Measurements from ENCODE around the gene LPIN1. TPM values are rescaled to one million over a fixed set of nuclear protein-coding genes. Genes with fewer than 3 reads are reported as not detected.

Gene LPIN1
- total and polyA plus RNA-seq, 8 donors: 7.3 to 152 (median 18.2) TPM

- peak; percentile 80 to 91 for DNase-seq
- intact Hi-C loops (cut with DNase I; ENCODE audit: low total_unique reads): loop anchor here (5.0 to 10.0 kb wide), 2 partner anchors 871 to 1144 kb away; no protein-coding TSS in a partner anchor
- peaks cover 0 to 15% (median 8%) of the 10 kb centered on the region in 4 donors for H3K4me1 ChIP-seq
- H3K9me3 ChIP-seq: peaks cover 0 to 1% (median under 1%) of the 10 kb centered on the region in 4 donors
- H3K4me3 ChIP-seq: peak overlapping the region in 3 of 4 donors; percentile 12 to 25 (median 14)
- peak overlapping the region in 3 of 5 donors; percentile 25 to 53 (median 35) for H3K27ac ChIP-seq
- TF ChIP-seq POLR2A (IDR thresholded peaks at IDR 0.05) (no peak), POLR2AphosphoS5 (IDR thresholded peaks at IDR 0.05) (peak in 1 of 3 donors; percentile 74), EP300 (IDR thresholded peaks at IDR 0.05) (no peak)
- TF ChIP-seq, protein P1, sequence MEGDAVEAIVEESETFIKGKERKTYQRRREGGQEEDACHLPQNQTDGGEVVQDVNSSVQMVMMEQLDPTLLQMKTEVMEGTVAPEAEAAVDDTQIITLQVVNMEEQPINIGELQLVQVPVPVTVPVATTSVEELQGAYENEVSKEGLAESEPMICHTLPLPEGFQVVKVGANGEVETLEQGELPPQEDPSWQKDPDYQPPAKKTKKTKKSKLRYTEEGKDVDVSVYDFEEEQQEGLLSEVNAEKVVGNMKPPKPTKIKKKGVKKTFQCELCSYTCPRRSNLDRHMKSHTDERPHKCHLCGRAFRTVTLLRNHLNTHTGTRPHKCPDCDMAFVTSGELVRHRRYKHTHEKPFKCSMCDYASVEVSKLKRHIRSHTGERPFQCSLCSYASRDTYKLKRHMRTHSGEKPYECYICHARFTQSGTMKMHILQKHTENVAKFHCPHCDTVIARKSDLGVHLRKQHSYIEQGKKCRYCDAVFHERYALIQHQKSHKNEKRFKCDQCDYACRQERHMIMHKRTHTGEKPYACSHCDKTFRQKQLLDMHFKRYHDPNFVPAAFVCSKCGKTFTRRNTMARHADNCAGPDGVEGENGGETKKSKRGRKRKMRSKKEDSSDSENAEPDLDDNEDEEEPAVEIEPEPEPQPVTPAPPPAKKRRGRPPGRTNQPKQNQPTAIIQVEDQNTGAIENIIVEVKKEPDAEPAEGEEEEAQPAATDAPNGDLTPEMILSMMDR (IDR thresholded peaks at IDR 0.05): peak in 6 of 7 experiments; percentile 25 to 97 (median 96)
- H3K36me3 ChIP-seq: no peaks in the 10 kb centered on the region
- 9 to 12% (median 9%) methylated on average over 12 of the region's 12 CpGs for WGBS, 5 donors
- no peaks in the 10 kb centered on the region for H3K27me3 ChIP-seq
These were observed 117.3 kb downstream of the LPIN1 start for GRCh38 chr2:11863513-11864328.

GRCh38 chr2:11864724-11865123 is 118.3 kb downstream of the LPIN1 start:
- Histone ChIP-seq H3K36me3 (no peaks in the 10 kb centered on the region), H3K4me1 (peaks cover 0 to 15% (median 8%) of the 10 kb centered on the region in 4 donors), H3K4me3 (no peak overlapping the region), H3K27me3 (no peaks in the 10 kb centered on the region), H3K9me3 (no peaks in the 10 kb centered on the region), H3K27ac (no peak overlapping the region)
- intact Hi-C loops (cut with DNase I; ENCODE audit: low total_unique reads): loop anchor here (5.0 to 10.0 kb wide), 2 partner anchors 870 to 1143 kb away; no protein-coding TSS in a partner anchor
- DNase-seq: no peak
- no peak for TF ChIP-seq EP300 (IDR thresholded peaks at IDR 0.05)
- no peak for TF ChIP-seq POLR2A (IDR thresholded peaks at IDR 0.05)
- TF ChIP-seq POLR2AphosphoS5 (IDR thresholded peaks at IDR 0.05): no peak
- TF ChIP-seq, protein P1 (IDR thresholded peaks at IDR 0.05): no peak
- WGBS, 5 donors: 88 to 94% (median 92%) methylated on average over 8 of the region's 8 CpGs

DNA sequence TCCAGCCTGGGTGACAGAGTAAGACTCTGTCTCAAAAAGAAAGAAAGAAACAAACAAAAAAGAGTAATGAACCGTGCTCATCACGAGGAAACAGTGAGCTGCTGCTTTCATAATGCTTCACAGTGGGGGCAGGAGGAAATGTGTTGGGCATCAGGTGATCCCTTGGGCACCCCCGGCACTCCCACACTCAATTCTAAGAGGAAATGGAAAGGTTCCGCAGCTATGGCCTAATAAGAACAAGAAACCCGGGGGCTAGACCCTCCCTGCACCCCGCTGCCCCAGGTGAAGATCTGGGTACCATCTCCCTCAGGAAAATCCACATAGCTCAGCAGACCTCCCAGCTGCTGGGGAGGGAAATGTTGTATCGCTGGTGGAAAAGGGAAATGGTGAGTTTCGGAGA is 118.9 kb downstream of the LPIN1 start:
- intact Hi-C loops (cut with DNase I; ENCODE audit: low total_unique reads): loop anchor here (10.0 kb wide), 1 partner anchor 869 kb away; no protein-coding TSS in a partner anchor
- WGBS, 5 donors: 84 to 94% (median 88%) methylated on average over 8 of the region's 8 CpGs
- no peaks in the 10 kb centered on the region for H3K9me3 ChIP-seq
- no peaks in the 10 kb centered on the region for H3K36me3 ChIP-seq
- H3K4me3 ChIP-seq: no peak overlapping the region
- TF ChIP-seq, protein P1 (IDR thresholded peaks at IDR 0.05): no peak
- TF ChIP-seq EP300 (IDR thresholded peaks at IDR 0.05): no peak
- no peak for TF ChIP-seq POLR2A (IDR thresholded peaks at IDR 0.05)
- no peak for TF ChIP-seq POLR2AphosphoS5 (IDR thresholded peaks at IDR 0.05)
- no peak overlapping the region for H3K27ac ChIP-seq
- DNase-seq: no peak
- H3K4me1 ChIP-seq: peaks cover 0 to 15% (median 8%) of the 10 kb centered on the region in 4 donors
- no peaks in the 10 kb centered on the region for H3K27me3 ChIP-seq

DNA sequence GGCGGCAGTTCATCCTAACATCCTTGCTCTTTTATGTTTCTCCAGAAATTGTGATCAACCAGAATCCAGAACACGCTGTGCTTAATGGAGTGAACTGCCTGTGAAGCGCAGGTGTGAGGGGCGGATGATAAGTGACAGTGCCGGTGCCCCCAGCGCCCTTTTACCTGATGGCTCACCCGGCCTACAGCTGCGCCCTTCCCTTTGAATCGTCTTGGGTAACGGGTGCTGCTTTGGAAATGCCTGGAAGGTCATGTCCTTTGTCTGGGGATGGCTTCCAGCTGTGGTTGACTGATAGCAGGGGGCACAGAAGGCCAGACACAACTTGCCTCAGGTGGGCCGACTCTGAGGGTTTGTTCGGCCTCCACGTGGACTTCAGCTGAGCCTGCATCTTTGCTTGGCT is 119.4 kb downstream of the LPIN1 start:
- DNase-seq: no peak
- Histone ChIP-seq H3K4me3 (no peak overlapping the region), H3K36me3 (no peaks in the 10 kb centered on the region), H3K27ac (no peak overlapping the region), H3K4me1 (peaks cover 0 to 15% (median 8%) of the 10 kb centered on the region in 4 donors), H3K27me3 (no peaks in the 10 kb centered on the region), H3K9me3 (no peaks in the 10 kb centered on the region)
- TF ChIP-seq EP300 (IDR thresholded peaks at IDR 0.05): no peak
- no peak for TF ChIP-seq POLR2A (IDR thresholded peaks at IDR 0.05)
- TF ChIP-seq, protein P1 (IDR thresholded peaks at IDR 0.05): no peak
- TF ChIP-seq POLR2AphosphoS5 (IDR thresholded peaks at IDR 0.05): no peak
- intact Hi-C loops (cut with DNase I; ENCODE audit: low total_unique reads): loop anchor here (10.0 kb wide), 1 partner anchor 869 kb away; no protein-coding TSS in a partner anchor
- 80 to 94% (median 92%) methylated on average over 13 of the region's 13 CpGs for WGBS, 5 donors
